AG04450 (cell line): ENCODE data around the gene GPR107. TPM values are rescaled to one million over a fixed set of nuclear protein-coding genes. Genes with fewer than 3 reads are reported as not detected.
A peak's percentile ranks its signal among the peaks of the same experiment; 100 is the strongest.

Experiments used
- CTCF ChIA-PET: fragments of 300-600, 350-600 bp; formaldehyde crosslinking; extraction: SDS; loops from one replicate; lab custom pipeline; 2022; ENCODE audit warnings: antibody characterized with exemption, inconsistent platforms; lab: Charles Lee
- POLR2A ChIA-PET: fragments of 350-600 bp; formaldehyde crosslinking; extraction: SDS; loops from one replicate; lab custom pipeline; 2021; ENCODE audit warnings: antibody characterized with exemption, inconsistent platforms; lab: Yijun Ruan, JAX
- DNase-seq: peaks from one replicate; pipeline ENCODE4 v3.0.0-alpha.2; 2011; ENCODE audit warnings: low read depth, low spot score
- H3K27ac ChIP-seq: one replicate; pipeline ENCODE4 v1.5.1; 2012; ENCODE audit warnings: low read depth, low read length, control low read depth
- H3K27me3 ChIP-seq: one replicate; pipeline ENCODE4 v1.6.0; 2012; ENCODE audit warnings: low read length; ENCODE audit not compliant: control insufficient read depth, insufficient read depth
- H3K4me3 ChIP-seq: 2 replicates; pipeline ENCODE4 v1.5.1; 2011; ENCODE audit warnings: mild to moderate bottlenecking, low read depth, low read length, control low read depth
- H3K9me3 ChIP-seq: 2 replicates; pipeline ENCODE4 v1.5.1; 2012; ENCODE audit warnings: low read length; ENCODE audit not compliant: control insufficient read depth, insufficient read depth
- CTCF ChIP-seq: IDR thresholded peaks from 2 replicates; pipeline ENCODE4 v1.5.1; 2011; ENCODE audit warnings: low read depth, low read length, control low read depth, inconsistent platforms
- polyA plus RNA-seq: library from polyadenylated mRNA; depleted of rRNA; stranded (reverse); fragments of >200 nt; gene quantifications from 2 replicates; pipeline ENCODE4 v1.2.3, GENCODE V29; 2011

Gene GPR107
- polyA plus RNA-seq, 1 experiment: 45.1 TPM

GRCh38 chr9:130120832-130121231 lies 67.1 kb downstream of the GPR107 start:
- Histone ChIP-seq H3K4me3 (no peak overlapping the region), H3K27me3 (no peaks in the 10 kb centered on the region), H3K27ac (no peak overlapping the region), H3K9me3 (no peaks in the 10 kb centered on the region; the same call in 1 of the 2 replicates)
- DNase-seq: no peak
- ChIA-PET CTCF (interaction anchor here (1.3 kb wide), 1 partner anchor 122 kb away, joined by 8 read pairs; no protein-coding TSS in a partner anchor), POLR2A (no interaction called here)
- no peak for TF ChIP-seq CTCF

- ChIA-PET POLR2A (no interaction called here), CTCF (no interaction called here)
- H3K27me3 ChIP-seq: no peaks in the 10 kb centered on the region
- no peak overlapping the region for H3K4me3 ChIP-seq
- no peak for TF ChIP-seq CTCF
- H3K27ac ChIP-seq: no peak overlapping the region
- DNase-seq: no peak
- H3K9me3 ChIP-seq: no peaks in the 10 kb centered on the region; the same call in 1 of the 2 replicates
Observed at GRCh38 chr9:130122456-130122855, 68.8 kb downstream of the GPR107 start.

- ChIA-PET CTCF (interaction anchor here (0.6 to 1.6 kb wide), 4 partner anchors 17 to 119 kb away, joined by 3 to 5 read pairs (median 4); no protein-coding TSS in a partner anchor), POLR2A (no interaction called here)
- DNase-seq: no peak
- Histone ChIP-seq H3K9me3 (no peaks in the 10 kb centered on the region), H3K4me3 (no peak overlapping the region), H3K27me3 (no peaks in the 10 kb centered on the region), H3K27ac (no peak overlapping the region)
- TF ChIP-seq CTCF: no peak
Observed at GRCh38 chr9:130124085-130124860, 70.6 kb downstream of the GPR107 start.

GRCh38 chr9:130126721-130127433 lies 73.2 kb downstream of the GPR107 start:
- Histone ChIP-seq H3K9me3 (no peaks in the 10 kb centered on the region), H3K27ac (no peak overlapping the region), H3K27me3 (no peaks in the 10 kb centered on the region), H3K4me3 (no peak overlapping the region)
- no peak for TF ChIP-seq CTCF
- no peak for DNase-seq
- CTCF ChIA-PET: no interaction called here
- POLR2A ChIA-PET: no interaction called here

- H3K4me3 ChIP-seq: no peak overlapping the region
- POLR2A ChIA-PET: no interaction called here
Observed at GRCh38 chr9:130128251-130128650, 74.5 kb downstream of the GPR107 start.

More at GRCh38 chr9:130128251-130128650, 74.5 kb downstream of the GPR107 start:
- DNase-seq: no peak
- TF ChIP-seq CTCF: no peak
- no peaks in the 10 kb centered on the region for H3K27me3 ChIP-seq
- H3K27ac ChIP-seq: peak overlapping the region; percentile 99
- CTCF ChIA-PET: interaction anchor here (0.6 to 1.3 kb wide), 3 partner anchors 21 to 115 kb away, joined by 3 to 4 read pairs (median 3); no protein-coding TSS in a partner anchor
- H3K9me3 ChIP-seq: no peaks in the 10 kb centered on the region
